ENCODE data around the gene MXD1. TPM values are rescaled to one million over a fixed set of nuclear protein-coding genes. Genes with fewer than 3 reads are reported as not detected.

Gene MXD1
- polyA plus RNA-seq, 3 donors, result 83.1 to 247 (median 112) TPM

DNA sequence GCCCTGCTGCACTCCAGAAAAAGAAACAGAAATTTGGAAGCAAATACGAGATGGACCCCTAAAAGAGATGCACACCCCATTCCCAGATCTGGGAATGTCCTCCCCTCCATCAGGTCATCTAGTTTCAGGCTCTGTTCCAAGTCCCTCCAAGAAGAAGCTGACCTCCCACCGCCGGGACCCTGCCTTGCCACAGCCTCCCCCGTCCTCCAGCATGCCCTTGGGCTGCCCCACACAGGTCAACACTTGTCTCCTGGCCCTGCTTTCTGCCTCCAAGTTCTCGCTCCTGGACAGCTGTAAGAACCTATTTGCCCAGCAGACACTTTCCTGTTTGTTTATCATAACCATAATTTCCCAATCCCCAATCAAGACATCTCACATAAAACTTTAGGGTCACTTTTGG lies 44.5 kb downstream of the MXD1 start:
- H3K4me3 Mint-ChIP-seq, result no peak overlapping the region
- Histone ChIP-seq H3K27ac (ENCODE audit: low read depth in 1 of 2, low read length in 2 of 2) (no peak overlapping the region), H3K9ac (ENCODE audit: insufficient read depth, low read length, poor library complexity, severe bottlenecking) (no peak overlapping the region), H3K4me3 (replicated peaks in 1 of 3; ENCODE audit: low read depth in 2 of 3, low read length in 3 of 3) (no peak overlapping the region), H2AFZ (ENCODE audit: insufficient read depth, low read depth, low read length, poor library complexity, severe bottlenecking) (no peak overlapping the region), H3K9me3 (replicated peaks in 1 of 2; ENCODE audit: control insufficient read depth in 1 of 2, insufficient read depth in 1 of 2, low read length in 2 of 2) (no peaks in the 10 kb centered on the region), H3K4me1 (ENCODE audit: control insufficient read depth in 1 of 2, insufficient read depth in 2 of 2, low read length in 2 of 2) (peaks cover 15 to 24% of the 10 kb centered on the region in 2 donors), H3K36me3 (replicated peaks in 1 of 2; ENCODE audit: control insufficient read depth in 1 of 2, insufficient read depth in 2 of 2, low read length in 2 of 2) (no peaks in the 10 kb centered on the region), H3K27me3 (ENCODE audit: control insufficient read depth in 2 of 2, insufficient read depth in 2 of 2, low read length in 2 of 2) (no peaks in the 10 kb centered on the region), H4K20me1 (ENCODE audit: insufficient read depth, low read length) (no peaks in the 10 kb centered on the region), H3K79me2 (ENCODE audit: insufficient read depth, low read length) (no peaks in the 10 kb centered on the region), H3K4me2 (replicated peaks; ENCODE audit: extremely low read depth, low read length, poor library complexity, severe bottlenecking) (no peak overlapping the region)
- intact Hi-C loops (cut with micrococcal nuclease), result no loop called here
- peaks cover 29% of the 10 kb centered on the region for H3K4me1 Mint-ChIP-seq
- H3K27ac Mint-ChIP-seq, result peak overlapping the region in 1 of 7 donors; percentile 19
- peaks cover 0 to 8% (median 3%) of the 10 kb centered on the region in 3 donors for H3K27me3 Mint-ChIP-seq (ENCODE audit: low read depth in 3 of 3)
- TF ChIP-seq CTCF (IDR thresholded peaks at IDR 0.05), result no peak
- DNase-seq, result no peak
- H3K9me3 Mint-ChIP-seq, result peaks cover 0 to 3% (median 0%) of the 10 kb centered on the region in 7 donors
- H3K36me3 Mint-ChIP-seq, result no peaks in the 10 kb centered on the region
- WGBS (ENCODE audit: insufficient coverage), result 98% methylated on average over 4 of the region's 5 CpGs

DNA sequence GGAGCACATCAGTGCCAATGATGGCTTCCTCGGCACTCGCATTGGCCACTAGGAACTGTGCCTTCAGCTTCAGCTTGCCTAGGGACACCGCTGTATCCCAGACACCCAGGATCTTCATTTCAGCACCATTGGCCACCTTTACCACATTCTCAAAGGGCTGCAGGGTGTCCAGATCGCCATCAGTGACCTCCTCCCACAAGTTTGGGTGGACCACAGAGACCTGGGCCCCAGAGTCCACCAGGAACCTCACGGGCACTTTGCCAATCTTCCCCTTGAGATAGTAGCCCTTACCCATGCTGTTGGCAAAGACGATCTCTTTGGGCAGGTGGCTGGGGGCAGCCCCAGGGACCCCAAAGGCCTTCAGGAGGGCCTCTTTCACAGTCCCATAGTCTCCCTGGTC lies 45.9 kb downstream of the MXD1 start:
- intact Hi-C loops (cut with micrococcal nuclease), result no loop called here
- Mint-ChIP-seq H3K9me3 (peaks cover 0 to 3% (median 0%) of the 10 kb centered on the region in 7 donors), H3K4me1 (peaks cover 26% of the 10 kb centered on the region), H3K27me3 (ENCODE audit: low read depth in 3 of 3) (peaks cover 0 to 6% (median 5%) of the 10 kb centered on the region in 3 donors), H3K36me3 (no peaks in the 10 kb centered on the region), H3K4me3 (no peak overlapping the region), H3K27ac (no peak overlapping the region)
- Histone ChIP-seq H2AFZ (ENCODE audit: insufficient read depth, low read depth, low read length, poor library complexity, severe bottlenecking) (no peak overlapping the region), H4K20me1 (ENCODE audit: insufficient read depth, low read length) (no peaks in the 10 kb centered on the region), H3K27ac (ENCODE audit: low read depth in 1 of 2, low read length in 2 of 2) (no peak overlapping the region), H3K9ac (ENCODE audit: insufficient read depth, low read length, poor library complexity, severe bottlenecking) (no peak overlapping the region), H3K4me1 (ENCODE audit: control insufficient read depth in 1 of 2, insufficient read depth in 2 of 2, low read length in 2 of 2) (peaks cover 17 to 18% of the 10 kb centered on the region in 2 donors), H3K4me2 (replicated peaks; ENCODE audit: extremely low read depth, low read length, poor library complexity, severe bottlenecking) (no peak overlapping the region), H3K4me3 (replicated peaks in 1 of 3; ENCODE audit: low read depth in 2 of 3, low read length in 3 of 3) (no peak overlapping the region), H3K79me2 (ENCODE audit: insufficient read depth, low read length) (no peaks in the 10 kb centered on the region), H3K9me3 (replicated peaks in 1 of 2; ENCODE audit: control insufficient read depth in 1 of 2, insufficient read depth in 1 of 2, low read length in 2 of 2) (no peaks in the 10 kb centered on the region), H3K27me3 (ENCODE audit: control insufficient read depth in 2 of 2, insufficient read depth in 2 of 2, low read length in 2 of 2) (no peaks in the 10 kb centered on the region), H3K36me3 (replicated peaks in 1 of 2; ENCODE audit: control insufficient read depth in 1 of 2, insufficient read depth in 2 of 2, low read length in 2 of 2) (no peaks in the 10 kb centered on the region)
- TF ChIP-seq CTCF (IDR thresholded peaks at IDR 0.05), result no peak
- WGBS (ENCODE audit: insufficient coverage), result 96% methylated on average over 4 of the region's 6 CpGs
- DNase-seq, result peak in 1 of 3 donors; percentile 1

Measured in CD14-positive monocyte (primary cell).